Fibroblast of pulmonary artery (primary cell): ENCODE results near the gene DIABLO.
"Not testable (repeated sequence)": the region's sequence is repeated elsewhere in the genome, so short reads cannot be mapped to it uniquely, and the experiment has no call there.

Experiments
- DNase-seq: peaks from one replicate; pipeline ENCODE4 v3.0.0-alpha.2; 2010; ENCODE audit warnings: low read depth
- H3K4me3 ChIP-seq: replicated peaks from 2 replicates; pipeline ENCODE4 v1.5.1; 2011; ENCODE audit warnings: low read depth, mild to moderate bottlenecking, control low read depth, low read length, moderate library complexity
- CTCF ChIP-seq: IDR thresholded peaks from 2 replicates; pipeline ENCODE4 v1.5.1; 2011; ENCODE audit warnings: mild to moderate bottlenecking, control low read depth, low read length, inconsistent platforms; ENCODE audit errors: missing control alignments

DIABLO gene

GRCh38 chr12:122185494-122186082 is 40.3 kb downstream of the DIABLO start:
- DNase-seq = no peak
- no peak for TF ChIP-seq CTCF
- H3K4me3 ChIP-seq = no peak overlapping the region

- no peak for DNase-seq
- H3K4me3 ChIP-seq = no peak overlapping the region
- no peak for TF ChIP-seq CTCF
Observed at GRCh38 chr12:122185079-122185478, 40.8 kb downstream of the DIABLO start.

- DNase-seq = no peak
- TF ChIP-seq CTCF = no peak
- no peak overlapping the region for H3K4me3 ChIP-seq
Observed at GRCh38 chr12:122184517-122184916, 41.3 kb downstream of the DIABLO start.

- TF ChIP-seq CTCF = no peak
- DNase-seq = no peak
- H3K4me3 ChIP-seq = peak overlapping the region; percentile 47
Observed at GRCh38 chr12:122183588-122183940, 42.3 kb downstream of the DIABLO start.

GRCh38 chr12:122182887-122183587 is 42.8 kb downstream of the DIABLO start, which contains the start of gene LRRC43:
Gene LRRC43 (plus strand): TSS chr12:122183123. CDS start chr12:122183145, 22 bp downstream.
- no peak for TF ChIP-seq CTCF
- DNase-seq = peak; percentile 29

GRCh38 chr12:122176473-122176872 is 49.4 kb downstream of the DIABLO start:
- not testable (repeated sequence) for DNase-seq, H3K4me3 ChIP-seq

More at GRCh38 chr12:122182887-122183587, 42.8 kb downstream of the DIABLO start, which contains the start of gene LRRC43:
- H3K4me3 ChIP-seq = peak within 1 kb of the TSS; percentile 47

GRCh38 chr12:122174155-122174845 is 51.6 kb downstream of the DIABLO start, which contains the start of gene IL31:
Gene IL31 (minus strand): TSS chr12:122174221. CDS start chr12:122174172, 49 bp downstream.
- no peak for DNase-seq

More at GRCh38 chr12:122174155-122174845, 51.6 kb downstream of the DIABLO start, which contains the start of gene IL31:
- no peak for TF ChIP-seq CTCF
- H3K4me3 ChIP-seq = no peak within 1 kb of the TSS
